Measurements from ENCODE around the gene B3GAT2. TPM values are rescaled to one million over a fixed set of nuclear protein-coding genes. Genes with fewer than 3 reads are reported as not detected.

The B3GAT2 gene
- total and polyA plus RNA-seq, 2 of the 13 experiments (the other 11 are each of a cell fraction or from before 2014, with no cell fraction given), result 0.01 to 0.02 TPM

DNA sequence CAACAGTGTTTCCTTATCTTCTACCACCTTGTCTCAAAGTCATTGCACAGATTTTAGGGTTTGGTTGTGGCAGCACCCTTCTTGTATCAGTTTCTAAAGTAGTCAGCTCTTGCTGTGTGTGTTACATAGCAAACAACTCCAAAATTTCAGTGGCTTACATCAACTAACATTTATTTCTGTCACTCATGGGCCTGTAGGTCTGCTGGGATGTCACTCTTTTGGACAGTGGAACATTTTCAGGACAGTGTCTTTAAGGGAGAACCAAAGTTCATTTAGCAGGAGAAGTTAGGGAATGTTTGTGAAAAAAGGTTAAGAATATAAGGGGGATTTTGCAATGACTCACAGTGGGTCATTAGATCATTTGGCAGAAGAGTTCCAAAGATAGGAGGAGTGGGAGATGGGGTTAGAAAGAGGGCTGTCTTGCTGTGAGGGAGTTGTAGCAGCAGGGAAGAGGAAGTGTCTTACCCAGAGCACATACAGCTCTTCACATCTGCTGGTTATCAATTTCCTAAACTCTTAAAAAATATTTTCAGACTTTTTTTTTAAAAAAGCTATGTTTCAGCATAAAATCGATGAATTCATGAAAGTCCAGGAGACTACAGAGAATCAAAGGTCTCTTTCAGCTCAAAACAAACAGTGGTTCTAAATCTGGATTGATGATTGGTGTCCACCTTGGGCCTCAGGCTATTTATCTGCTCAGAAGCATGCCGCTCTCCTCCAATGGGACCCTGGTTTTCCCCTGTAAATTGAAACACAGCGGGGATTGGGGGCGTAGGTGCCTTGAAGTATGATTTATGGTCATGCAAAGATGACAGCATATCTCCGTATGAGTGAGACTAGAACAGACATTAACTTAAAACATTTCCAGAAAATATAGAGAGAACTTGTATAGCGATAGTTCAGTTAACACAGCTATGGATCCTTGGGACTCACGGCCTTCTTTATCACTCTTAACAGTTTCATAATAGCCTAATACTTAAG lies 117.3 kb downstream of the B3GAT2 start (continued):
- peak; percentile 52; the same call in 1 of the 2 replicates for TF ChIP-seq NCOR1 (IDR thresholded peaks at IDR 0.05; ENCODE audit: borderline replicate concordance, low read length)
- no peak for TF ChIP-seq SALL2 (CRISPR knock-in tag; IDR thresholded peaks at IDR 0.05)
- TF ChIP-seq HOMEZ (CRISPR knock-in tag; IDR thresholded peaks at IDR 0.05; ENCODE audit: low read depth), result peak; percentile 46; the same call in 1 of the 2 replicates
- no peak for TF ChIP-seq ZFP36L2 (CRISPR knock-in tag; IDR thresholded peaks at IDR 0.05)
- TF ChIP-seq, protein P1, sequence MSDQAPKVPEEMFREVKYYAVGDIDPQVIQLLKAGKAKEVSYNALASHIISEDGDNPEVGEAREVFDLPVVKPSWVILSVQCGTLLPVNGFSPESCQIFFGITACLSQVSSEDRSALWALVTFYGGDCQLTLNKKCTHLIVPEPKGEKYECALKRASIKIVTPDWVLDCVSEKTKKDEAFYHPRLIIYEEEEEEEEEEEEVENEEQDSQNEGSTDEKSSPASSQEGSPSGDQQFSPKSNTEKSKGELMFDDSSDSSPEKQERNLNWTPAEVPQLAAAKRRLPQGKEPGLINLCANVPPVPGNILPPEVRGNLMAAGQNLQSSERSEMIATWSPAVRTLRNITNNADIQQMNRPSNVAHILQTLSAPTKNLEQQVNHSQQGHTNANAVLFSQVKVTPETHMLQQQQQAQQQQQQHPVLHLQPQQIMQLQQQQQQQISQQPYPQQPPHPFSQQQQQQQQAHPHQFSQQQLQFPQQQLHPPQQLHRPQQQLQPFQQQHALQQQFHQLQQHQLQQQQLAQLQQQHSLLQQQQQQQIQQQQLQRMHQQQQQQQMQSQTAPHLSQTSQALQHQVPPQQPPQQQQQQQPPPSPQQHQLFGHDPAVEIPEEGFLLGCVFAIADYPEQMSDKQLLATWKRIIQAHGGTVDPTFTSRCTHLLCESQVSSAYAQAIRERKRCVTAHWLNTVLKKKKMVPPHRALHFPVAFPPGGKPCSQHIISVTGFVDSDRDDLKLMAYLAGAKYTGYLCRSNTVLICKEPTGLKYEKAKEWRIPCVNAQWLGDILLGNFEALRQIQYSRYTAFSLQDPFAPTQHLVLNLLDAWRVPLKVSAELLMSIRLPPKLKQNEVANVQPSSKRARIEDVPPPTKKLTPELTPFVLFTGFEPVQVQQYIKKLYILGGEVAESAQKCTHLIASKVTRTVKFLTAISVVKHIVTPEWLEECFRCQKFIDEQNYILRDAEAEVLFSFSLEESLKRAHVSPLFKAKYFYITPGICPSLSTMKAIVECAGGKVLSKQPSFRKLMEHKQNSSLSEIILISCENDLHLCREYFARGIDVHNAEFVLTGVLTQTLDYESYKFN (CRISPR knock-in tag; conservative IDR thresholded peaks at IDR 0.05), result peak; percentile 66
- TF ChIP-seq, protein P2, sequence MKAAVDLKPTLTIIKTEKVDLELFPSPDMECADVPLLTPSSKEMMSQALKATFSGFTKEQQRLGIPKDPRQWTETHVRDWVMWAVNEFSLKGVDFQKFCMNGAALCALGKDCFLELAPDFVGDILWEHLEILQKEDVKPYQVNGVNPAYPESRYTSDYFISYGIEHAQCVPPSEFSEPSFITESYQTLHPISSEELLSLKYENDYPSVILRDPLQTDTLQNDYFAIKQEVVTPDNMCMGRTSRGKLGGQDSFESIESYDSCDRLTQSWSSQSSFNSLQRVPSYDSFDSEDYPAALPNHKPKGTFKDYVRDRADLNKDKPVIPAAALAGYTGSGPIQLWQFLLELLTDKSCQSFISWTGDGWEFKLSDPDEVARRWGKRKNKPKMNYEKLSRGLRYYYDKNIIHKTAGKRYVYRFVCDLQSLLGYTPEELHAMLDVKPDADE (CRISPR knock-in tag; IDR thresholded peaks at IDR 0.05), result no peak
- TF ChIP-seq EHMT2 (IDR thresholded peaks at IDR 0.05; ENCODE audit: borderline replicate concordance, low read depth, low read length), result peak; percentile 72; the same call in 1 of the 2 replicates
- TF ChIP-seq ZNF17 (CRISPR knock-in tag; IDR thresholded peaks at IDR 0.05), result no peak
- TF ChIP-seq ZNF605 (CRISPR knock-in tag; IDR thresholded peaks at IDR 0.05), result no peak
- peak; percentile 20; the same call in 1 of the 2 replicates for TF ChIP-seq NR2C2 (CRISPR knock-in tag; IDR thresholded peaks at IDR 0.05; ENCODE audit: borderline replicate concordance)
- 0 out of 4 replicates have a peak, but pooled peaks of 1 of the 2 experiments have one; percentile 11 for TF ChIP-seq EP300 (IDR thresholded peaks at IDR 0.05; ENCODE audit: low read depth in 2 of 2, low read length in 2 of 2)
- TF ChIP-seq EP300 (CRISPR knock-in tag; IDR thresholded peaks at IDR 0.05; ENCODE audit: borderline replicate concordance), result no peak
- no peak for TF ChIP-seq ZNF746 (CRISPR knock-in tag; IDR thresholded peaks at IDR 0.05)
- TF ChIP-seq ONECUT2 (CRISPR knock-in tag; IDR thresholded peaks at IDR 0.05), result peak; percentile 74
- no peak for TF ChIP-seq MYNN (CRISPR knock-in tag; IDR thresholded peaks at IDR 0.05; ENCODE audit: low read depth)
- TF ChIP-seq RARA (CRISPR knock-in tag; IDR thresholded peaks at IDR 0.05), result no peak
- TF ChIP-seq, protein P3, sequence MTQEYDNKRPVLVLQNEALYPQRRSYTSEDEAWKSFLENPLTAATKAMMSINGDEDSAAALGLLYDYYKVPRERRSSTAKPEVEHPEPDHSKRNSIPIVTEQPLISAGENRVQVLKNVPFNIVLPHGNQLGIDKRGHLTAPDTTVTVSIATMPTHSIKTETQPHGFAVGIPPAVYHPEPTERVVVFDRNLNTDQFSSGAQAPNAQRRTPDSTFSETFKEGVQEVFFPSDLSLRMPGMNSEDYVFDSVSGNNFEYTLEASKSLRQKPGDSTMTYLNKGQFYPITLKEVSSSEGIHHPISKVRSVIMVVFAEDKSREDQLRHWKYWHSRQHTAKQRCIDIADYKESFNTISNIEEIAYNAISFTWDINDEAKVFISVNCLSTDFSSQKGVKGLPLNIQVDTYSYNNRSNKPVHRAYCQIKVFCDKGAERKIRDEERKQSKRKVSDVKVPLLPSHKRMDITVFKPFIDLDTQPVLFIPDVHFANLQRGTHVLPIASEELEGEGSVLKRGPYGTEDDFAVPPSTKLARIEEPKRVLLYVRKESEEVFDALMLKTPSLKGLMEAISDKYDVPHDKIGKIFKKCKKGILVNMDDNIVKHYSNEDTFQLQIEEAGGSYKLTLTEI (CRISPR knock-in tag; conservative IDR thresholded peaks at IDR 0.05), result no peak
- no peak for TF ChIP-seq CBX2 (IDR thresholded peaks at IDR 0.05; ENCODE audit: low read depth, low read length)
- no peak for TF ChIP-seq CBX2 (CRISPR knock-in tag; IDR thresholded peaks at IDR 0.05; ENCODE audit: low read depth)
- no peak for TF ChIP-seq PAWR (CRISPR knock-in tag; IDR thresholded peaks at IDR 0.05; ENCODE audit: borderline replicate concordance)
- no peak for TF ChIP-seq ZNF44 (CRISPR knock-in tag; IDR thresholded peaks at IDR 0.05)

Measured in HepG2 (cell line).